ENCODE data around the gene NUP88.

- TF ChIP-seq CTCF (IDR thresholded peaks at IDR 0.05; ENCODE audit: low read length) (no peak), EZH2phosphoT487 (IDR thresholded peaks at IDR 0.05; ENCODE audit: low read length) (no peak), EZH2 (optimal IDR thresholded peaks at IDR 0.05; ENCODE audit: low read depth, low read length) (no peak)
Measured at GRCh38 chr17:5443728-5444127, 24.3 kb upstream of the NUP88 start.

Measured in MM.1S (cell line).